ENCODE results near the gene MRPL50.

Gene MRPL50

GRCh38 chr9:101414839-101415238, 16.4 kb upstream of the MRPL50 start:
- in situ Hi-C loops (cut with MboI; ENCODE audit: low sequenced_read_pairs, unreplicated experiment): no loop called here
- no peak for TF ChIP-seq CTCF (IDR thresholded peaks at IDR 0.05; ENCODE audit: borderline replicate concordance, control extremely low read depth, extremely low read depth, insufficient read depth, missing control alignments)
- no peak for DNase-seq (ENCODE audit: low spot score)

- no peak for TF ChIP-seq CTCF (IDR thresholded peaks at IDR 0.05; ENCODE audit: borderline replicate concordance, control extremely low read depth, extremely low read depth, insufficient read depth, missing control alignments)
- in situ Hi-C loops (cut with MboI; ENCODE audit: low sequenced_read_pairs, unreplicated experiment): no loop called here
- no peak for DNase-seq (ENCODE audit: low spot score)
Observed at GRCh38 chr9:101409079-101409477, 10.7 kb upstream of the MRPL50 start.

GRCh38 chr9:101408374-101409078, 10.1 kb upstream of the MRPL50 start:
- in situ Hi-C loops (cut with MboI; ENCODE audit: low sequenced_read_pairs, unreplicated experiment): no loop called here
- DNase-seq (ENCODE audit: low spot score): no peak
- no peak for TF ChIP-seq CTCF (IDR thresholded peaks at IDR 0.05; ENCODE audit: borderline replicate concordance, control extremely low read depth, extremely low read depth, insufficient read depth, missing control alignments)

GRCh38 chr9:101403516-101404285, 5.3 kb upstream of the MRPL50 start:
- DNase-seq (ENCODE audit: low spot score): no peak
- in situ Hi-C loops (cut with MboI; ENCODE audit: low sequenced_read_pairs, unreplicated experiment): no loop called here

GRCh38 chr9:101400120-101400519, 1.7 kb upstream of the MRPL50 start:
- in situ Hi-C loops (cut with MboI; ENCODE audit: low sequenced_read_pairs, unreplicated experiment): no loop called here
- no peak for DNase-seq (ENCODE audit: low spot score)
- TF ChIP-seq CTCF (IDR thresholded peaks at IDR 0.05; ENCODE audit: borderline replicate concordance, control extremely low read depth, extremely low read depth, insufficient read depth, missing control alignments): no peak

More at GRCh38 chr9:101403516-101404285, 5.3 kb upstream of the MRPL50 start:
- TF ChIP-seq CTCF (IDR thresholded peaks at IDR 0.05; ENCODE audit: borderline replicate concordance, control extremely low read depth, extremely low read depth, insufficient read depth, missing control alignments): no peak

GRCh38 chr9:101399643-101399970, 1.2 kb upstream of the MRPL50 start:
- in situ Hi-C loops (cut with MboI; ENCODE audit: low sequenced_read_pairs, unreplicated experiment): no loop called here
- TF ChIP-seq CTCF (IDR thresholded peaks at IDR 0.05; ENCODE audit: borderline replicate concordance, control extremely low read depth, extremely low read depth, insufficient read depth, missing control alignments): no peak
- DNase-seq (ENCODE audit: low spot score): peak; percentile 11
